ENCODE data around the gene MLX.
A peak's percentile ranks its signal among the peaks of the same experiment; 100 is the strongest.
"Not testable (repeated sequence)": the region's sequence is repeated elsewhere in the genome, so short reads cannot be mapped to it uniquely, and the experiment has no call there.

MLX gene

GRCh38 chr17:42536372-42537155 is 30.3 kb upstream of the MLX start:
- peak; percentile 59 to 70 for DNase-seq

- no peak for DNase-seq
These were observed 29.6 kb upstream of the MLX start for GRCh38 chr17:42537156-42537805.

GRCh38 chr17:42537826-42538451 is 29.0 kb upstream of the MLX start:
- DNase-seq = no peak

- DNase-seq = no peak
These were observed 28.4 kb upstream of the MLX start for GRCh38 chr17:42538482-42538881.

- DNase-seq = not testable (repeated sequence)
These were observed 26.3 kb upstream of the MLX start for GRCh38 chr17:42540558-42540957.

- DNase-seq = no peak
These were observed 25.7 kb upstream of the MLX start for GRCh38 chr17:42541041-42541833.

- DNase-seq = no peak
These were observed 23.5 kb upstream of the MLX start for GRCh38 chr17:42543190-42544079.

GRCh38 chr17:42544874-42545283 is 22.0 kb upstream of the MLX start:
- no peak for DNase-seq

GRCh38 chr17:42545755-42546505 is 21.0 kb upstream of the MLX start:
- not testable (repeated sequence) for DNase-seq

- DNase-seq = no peak
These were observed 19.9 kb upstream of the MLX start for GRCh38 chr17:42547001-42547461.

GRCh38 chr17:42547698-42548069 is 19.2 kb upstream of the MLX start:
- DNase-seq = no peak

GRCh38 chr17:42548070-42548837 is 18.6 kb upstream of the MLX start:
- no peak for DNase-seq

GRCh38 chr17:42548993-42549755 is 17.7 kb upstream of the MLX start:
- no peak for DNase-seq

GRCh38 chr17:42552736-42553135 is 14.2 kb upstream of the MLX start, which contains the start of gene HSD17B1:
Gene HSD17B1, plus strand, starts transcription at chr17:42552923. Its CDS starts 11 bp downstream, at chr17:42552934.
- not testable (repeated sequence) for DNase-seq

GRCh38 chr17:42553161-42553818 is 13.6 kb upstream of the MLX start:
- DNase-seq = no peak

GRCh38 chr17:42553866-42554249 is 13.0 kb upstream of the MLX start:
- DNase-seq = no peak

GRCh38 chr17:42554250-42555121 is 12.4 kb upstream of the MLX start:
- peak; percentile 41 to 65 for DNase-seq

- DNase-seq = no peak
These were observed 11.7 kb upstream of the MLX start for GRCh38 chr17:42555122-42555622.
